Hematopoietic multipotent progenitor cell treated with erythropoietin and hydrocortisone succinate and interleukin-3 and kit ligand, for 4 days (in vitro differentiated cells): Measurements from ENCODE around the gene ATP5MG.
"Not testable (repeated sequence)": the region's sequence is repeated elsewhere in the genome, so short reads cannot be mapped to it uniquely, and the experiment has no call there.

Experiments used
- DNase-seq: peaks from one replicate; pipeline ENCODE4 v3.0.0-alpha.2; 2015

Gene ATP5MG

GRCh38 chr11:118410055-118410745 is 8.8 kb downstream of the ATP5MG start:
- no peak for DNase-seq

DNA sequence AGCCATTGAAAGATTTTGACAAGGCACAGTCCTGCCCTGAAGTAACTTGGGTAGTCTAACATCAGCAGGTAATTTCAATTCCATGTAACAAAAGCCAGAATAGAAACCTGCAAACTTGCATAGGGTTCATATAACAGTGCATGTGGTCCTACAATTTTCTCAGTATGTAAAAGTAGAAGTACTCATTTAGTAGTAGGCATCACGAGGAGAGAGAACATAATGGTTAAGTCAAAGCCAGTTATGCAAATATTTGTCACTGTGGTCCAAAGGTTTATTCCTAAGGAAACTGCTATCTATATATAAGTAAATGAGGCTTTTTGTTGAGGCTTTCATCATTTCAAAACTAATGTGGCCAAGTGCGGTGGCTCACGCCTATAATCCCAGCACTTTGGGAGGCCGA is 10.1 kb downstream of the ATP5MG start:
- DNase-seq = no peak

GRCh38 chr11:118412921-118413320 is 11.5 kb downstream of the ATP5MG start:
- no peak for DNase-seq

DNA sequence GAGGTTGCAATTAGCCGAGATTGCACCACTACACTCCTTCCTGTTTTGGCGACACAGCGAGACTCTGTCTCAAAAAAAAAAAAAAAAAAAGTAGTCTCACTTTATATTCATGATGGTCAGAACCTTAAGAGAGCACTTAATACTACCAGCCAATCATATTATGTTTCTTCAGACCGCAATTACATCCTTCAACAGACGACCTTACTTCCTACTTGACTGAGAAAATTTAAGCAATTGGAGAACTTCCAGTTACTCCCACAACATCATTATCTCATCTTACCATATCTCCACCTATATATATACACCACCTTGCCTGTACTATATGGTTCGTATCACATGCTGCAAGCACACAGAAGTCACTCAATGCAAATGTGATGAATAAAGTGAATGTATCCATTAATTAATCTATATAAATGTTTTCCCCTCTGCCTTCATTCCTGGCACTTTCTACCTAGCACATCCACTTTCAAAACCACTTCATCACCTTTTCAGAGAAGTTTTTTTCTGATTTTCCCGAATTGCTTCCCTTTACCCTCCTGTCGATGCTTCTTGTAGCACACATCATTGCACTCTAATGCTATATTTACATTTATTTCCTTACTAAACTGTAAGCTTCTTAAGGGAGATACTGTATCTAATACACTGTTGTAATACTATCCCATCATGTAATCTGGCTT is 13.8 kb downstream of the ATP5MG start:
- DNase-seq = peak; percentile 78

GRCh38 chr11:118415739-118416068 is 14.3 kb downstream of the ATP5MG start:
- DNase-seq = peak; percentile 97

DNA sequence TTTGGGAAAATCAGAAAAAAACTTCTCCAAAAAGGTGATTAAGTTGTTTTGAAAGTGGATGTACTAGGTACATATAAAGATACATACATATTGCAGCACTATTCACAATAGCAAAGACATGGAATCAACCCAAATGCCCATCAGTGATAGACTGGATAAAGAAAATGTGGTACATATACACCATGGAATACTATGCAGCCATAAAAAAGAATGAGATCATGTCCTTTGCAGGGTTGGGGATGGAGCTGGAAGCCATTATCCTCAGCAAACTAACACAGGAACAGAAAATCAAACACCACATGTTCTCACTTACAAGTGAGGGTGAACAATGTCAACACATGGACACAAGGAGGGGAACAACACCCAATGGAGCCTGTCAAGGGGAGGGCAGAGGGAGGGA is 15.5 kb downstream of the ATP5MG start:
- DNase-seq = not testable (repeated sequence)

DNA sequence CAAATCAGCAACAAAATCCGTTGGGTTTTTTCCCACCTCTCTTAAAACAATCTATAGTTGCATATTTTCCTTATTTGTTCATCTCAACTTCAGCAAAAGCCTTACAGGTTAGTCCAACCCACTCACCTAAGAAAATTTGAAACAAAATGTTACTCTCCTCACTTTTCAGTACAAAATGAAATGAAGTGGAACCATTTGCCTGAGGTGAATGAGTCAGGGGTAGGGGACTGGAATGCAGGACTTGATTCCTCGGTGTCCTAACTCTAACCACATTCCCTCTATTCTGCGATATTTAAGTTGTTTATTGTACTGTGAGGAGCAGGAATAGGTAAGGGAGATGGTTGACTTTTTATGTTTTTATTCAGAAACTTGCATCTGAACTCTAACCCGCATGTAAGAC is 16.4 kb downstream of the ATP5MG start:
- no peak for DNase-seq

DNA sequence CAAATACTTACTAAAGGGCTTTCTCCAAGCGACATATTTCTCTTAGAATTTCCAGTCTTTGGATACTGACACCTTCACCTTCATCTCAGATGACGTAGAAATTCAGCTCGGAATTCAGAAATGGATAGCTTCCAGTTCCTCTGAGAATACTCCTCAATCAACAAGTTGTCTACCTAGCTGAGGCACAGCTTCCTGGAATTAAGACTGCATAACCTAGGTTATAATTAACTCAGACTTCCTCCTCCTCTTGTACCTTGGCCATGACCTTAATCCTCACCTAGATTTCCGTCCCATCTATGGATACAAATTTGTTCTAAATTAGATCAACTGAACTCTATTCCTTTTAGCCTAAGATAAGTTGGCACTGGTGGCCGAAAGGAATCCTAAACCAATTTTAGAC is 17.4 kb downstream of the ATP5MG start:
- DNase-seq = no peak

DNA sequence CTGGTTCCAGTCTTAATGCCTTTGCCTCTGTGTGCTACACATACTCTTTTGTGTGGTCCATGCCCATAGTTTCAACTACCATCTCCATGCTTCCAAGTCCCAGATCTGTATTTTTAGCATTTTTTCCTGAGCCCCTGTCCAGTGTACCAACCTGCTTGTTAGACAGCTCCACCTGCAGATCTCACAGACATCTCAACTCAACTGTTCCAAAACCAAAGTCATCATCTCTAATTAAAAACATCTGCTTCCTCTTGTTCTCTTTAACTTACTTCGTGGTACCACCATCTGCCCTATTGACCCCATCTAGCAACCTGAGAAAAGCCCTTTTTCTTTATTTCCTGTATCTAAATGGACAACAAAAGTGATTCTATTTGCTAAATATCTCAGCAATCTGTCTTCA is 26.3 kb downstream of the ATP5MG start:
- no peak for DNase-seq

- peak; percentile 43 for DNase-seq
These were observed 29.6 kb downstream of the ATP5MG start for GRCh38 chr11:118430956-118431355.

DNA sequence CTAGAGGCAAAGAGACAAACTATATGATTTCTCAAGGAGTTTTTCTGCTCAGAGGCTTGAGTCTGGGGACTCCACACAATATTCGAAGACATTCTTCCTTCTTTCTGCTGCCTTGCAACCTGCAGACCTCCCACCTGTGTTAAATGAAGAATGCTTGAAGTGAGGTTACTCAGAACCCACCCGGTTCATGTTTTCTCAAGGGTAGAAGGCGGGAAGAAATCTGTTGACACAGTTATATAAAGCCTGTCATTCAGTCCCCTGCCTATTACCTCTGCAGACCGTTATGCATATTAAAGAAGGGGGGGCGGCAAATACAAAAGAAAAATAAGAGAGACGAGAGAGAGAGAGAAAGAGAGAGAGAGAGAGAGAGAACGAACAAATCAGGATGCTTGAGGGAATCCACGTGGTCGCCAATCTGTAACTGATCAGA is 32.7 kb downstream of the ATP5MG start:
- no peak for DNase-seq

DNA sequence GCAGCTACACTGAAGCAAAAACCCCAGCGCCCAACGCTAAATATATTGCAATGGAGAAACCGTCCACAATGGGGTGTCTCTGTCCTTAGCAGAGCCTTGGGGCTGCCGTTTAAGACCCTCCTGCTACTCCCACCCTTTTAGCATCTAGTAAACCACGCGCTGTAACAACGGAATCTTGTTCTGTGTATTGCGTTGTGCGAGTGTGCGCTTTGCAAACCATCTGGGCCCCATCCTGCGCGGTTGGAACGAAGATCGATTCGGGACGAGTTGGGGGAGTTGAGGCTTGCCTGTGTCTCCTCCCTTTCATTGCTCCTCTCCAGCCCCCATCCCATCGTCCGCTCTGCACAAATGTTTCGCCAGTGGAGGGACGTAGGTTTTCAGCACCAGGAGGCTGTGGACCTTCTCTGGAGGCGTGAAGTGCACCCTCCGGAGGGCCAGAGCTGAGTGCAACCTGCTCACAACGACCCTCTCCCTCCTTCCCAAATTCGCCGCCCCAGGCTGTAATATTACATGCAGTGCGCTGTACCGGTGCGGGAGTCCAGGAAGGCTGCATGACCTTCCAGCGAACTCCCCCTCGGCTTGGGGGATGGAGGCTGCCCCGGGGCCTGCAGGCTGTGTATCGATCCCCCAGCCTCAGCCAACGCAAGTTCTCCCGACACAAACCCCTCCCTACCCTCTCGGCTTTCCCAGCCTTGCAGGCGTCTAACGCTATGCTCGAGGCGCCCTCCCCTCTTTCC is 33.3 kb downstream of the ATP5MG start:
- DNase-seq = peak; percentile 87

DNA sequence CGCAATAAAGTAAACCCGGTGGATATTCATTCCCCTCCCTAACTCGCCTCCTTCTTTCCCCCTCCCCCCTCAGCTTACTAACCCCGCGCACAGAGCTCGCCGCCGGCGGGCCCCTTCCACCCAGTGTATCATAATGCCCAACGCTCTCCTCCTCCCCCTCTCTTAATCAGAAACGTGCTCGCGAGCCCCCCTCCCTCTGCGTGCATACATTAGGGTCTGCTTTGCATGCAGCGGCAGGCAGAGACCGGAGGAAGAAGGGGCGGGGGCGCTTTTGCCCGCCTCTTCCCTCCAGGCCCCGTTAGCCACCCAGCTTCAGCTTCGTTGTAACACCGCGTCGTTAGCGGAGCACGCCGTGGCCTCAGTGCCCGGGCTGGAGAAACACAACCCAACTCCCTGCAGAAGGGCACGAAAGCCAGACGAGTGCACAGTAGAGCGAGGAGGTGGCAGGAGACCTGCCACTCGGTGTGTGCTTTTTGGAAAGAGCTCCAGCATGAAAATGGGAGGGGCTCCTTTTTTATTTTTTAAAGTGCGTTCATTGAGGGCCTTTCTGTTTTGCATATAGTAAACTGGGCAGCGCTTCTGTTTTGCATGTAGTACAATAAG is 34.0 kb downstream of the ATP5MG start:
- peak; percentile 95 for DNase-seq

DNA sequence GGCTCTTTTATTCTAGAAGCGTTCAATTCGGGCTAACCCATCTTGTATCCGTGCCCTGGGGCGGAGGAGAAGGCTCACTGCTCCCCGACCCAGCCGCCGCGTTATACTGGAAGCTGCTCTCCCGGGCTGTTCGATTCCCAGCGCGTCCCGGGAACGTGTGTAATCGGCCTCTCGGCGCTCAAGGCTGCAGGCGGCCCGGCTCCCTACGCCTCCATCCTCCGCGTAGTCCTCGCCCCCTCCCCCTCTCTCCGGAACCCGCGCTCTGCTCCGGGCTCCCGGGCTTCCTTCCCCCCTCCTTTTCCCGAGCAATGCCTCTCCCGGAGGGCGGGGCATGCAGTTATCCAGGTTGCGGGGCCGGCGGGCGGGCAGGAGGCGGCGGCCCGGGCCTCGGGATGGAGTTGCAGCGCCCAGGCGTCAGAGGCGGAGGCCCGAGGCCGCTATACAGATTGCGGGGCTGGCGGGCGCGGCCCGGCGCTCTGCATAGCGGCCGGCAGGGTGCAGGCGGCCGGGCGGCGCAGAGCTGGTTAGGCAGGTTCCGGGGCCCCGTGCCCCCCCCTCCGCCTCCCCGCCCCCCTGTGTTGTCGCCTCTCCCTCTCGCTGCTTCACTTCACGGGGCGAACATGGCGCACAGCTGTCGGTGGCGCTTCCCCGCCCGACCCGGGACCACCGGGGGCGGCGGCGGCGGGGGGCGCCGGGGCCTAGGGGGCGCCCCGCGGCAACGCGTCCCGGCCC is 34.7 kb downstream of the ATP5MG start, which contains the start of gene KMT2A:
KMT2A (plus strand) TSS at position 600 of the 732 bp plus-strand sequence; CDS start at position 621, 21 bp downstream.
- DNase-seq = peak; percentile 98

GRCh38 chr11:118436639-118437207 is 35.3 kb downstream of the ATP5MG start:
- DNase-seq = peak; percentile 57

DNA sequence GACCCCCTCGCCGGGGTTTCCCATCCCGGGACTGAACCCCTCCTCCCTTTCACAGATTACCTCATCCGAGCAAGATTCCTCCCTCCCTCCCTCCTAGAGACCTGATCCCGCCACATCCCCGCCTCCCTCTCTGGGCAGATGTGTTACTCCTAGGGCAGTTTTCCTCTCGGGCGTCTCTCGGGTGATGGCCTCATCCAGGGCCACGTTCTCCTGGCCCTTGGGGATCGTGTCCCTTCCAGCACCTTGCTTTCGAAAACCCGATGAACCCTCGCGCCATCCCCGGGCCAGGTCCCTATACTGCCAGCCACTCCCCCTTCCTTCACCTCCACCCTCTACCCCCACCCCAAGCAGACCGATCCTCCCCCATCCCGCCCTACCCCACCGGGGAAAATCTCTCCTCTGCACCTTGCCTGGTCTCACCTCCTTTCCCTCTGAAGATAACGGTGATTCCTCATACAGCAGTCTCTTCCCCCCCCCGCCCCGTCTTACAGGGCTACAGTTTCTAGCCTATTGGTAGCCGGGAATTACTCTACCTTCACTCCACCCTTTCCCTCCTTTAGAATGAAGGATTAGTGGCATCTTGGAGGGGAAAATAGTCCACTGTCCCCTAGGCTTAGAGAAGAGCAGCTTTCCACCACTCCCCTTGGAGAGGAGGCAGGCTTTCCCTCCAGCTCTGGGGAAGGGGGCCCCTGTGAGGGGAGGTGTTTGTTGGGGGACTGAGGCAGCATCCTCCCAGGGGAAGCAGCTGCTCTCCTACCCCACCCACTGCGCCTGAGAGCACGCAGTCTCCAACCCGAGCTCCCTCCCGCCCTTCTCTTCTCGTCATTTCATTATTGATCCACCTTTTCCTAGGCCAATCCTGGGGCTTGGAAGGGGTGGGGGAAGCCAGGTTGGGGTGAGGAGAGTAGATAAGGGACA is 36.1 kb downstream of the ATP5MG start:
- peak; percentile 73 for DNase-seq

- DNase-seq = peak; percentile 90
These were observed 37.0 kb downstream of the ATP5MG start for GRCh38 chr11:118438314-118438931.

GRCh38 chr11:118439646-118440045 is 38.2 kb downstream of the ATP5MG start:
- no peak for DNase-seq

- no peak for DNase-seq
These were observed 40.4 kb downstream of the ATP5MG start for GRCh38 chr11:118441770-118442275.

DNA sequence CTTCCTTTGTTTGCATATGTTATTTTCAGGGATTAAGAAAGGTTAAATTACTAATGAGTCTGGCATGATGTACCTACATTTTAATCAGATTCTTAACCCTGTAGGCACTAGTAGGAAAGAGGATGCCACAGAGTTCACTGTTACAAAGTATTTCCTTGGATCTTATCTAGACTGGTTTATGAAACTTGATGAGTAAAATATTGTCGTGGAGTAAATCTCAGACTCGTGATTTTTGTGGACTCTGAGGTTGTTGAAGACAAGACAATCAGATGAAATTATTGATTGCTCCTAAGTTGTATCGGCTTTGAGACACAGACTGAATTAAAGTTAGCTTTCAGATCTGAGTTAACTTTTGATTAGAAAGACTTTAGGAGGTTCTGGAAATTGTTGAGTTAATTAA is 40.9 kb downstream of the ATP5MG start:
- DNase-seq = no peak
